HG02610 (cell line): ENCODE results near the gene DOCK10.
A peak's percentile ranks its signal among the peaks of the same experiment; 100 is the strongest.

ENCODE experiments used
- ATAC-seq: cut with Tn5 transposase; IDR thresholded peaks from one replicate; pipeline ENCODE4 v1.9.1; 2021; ENCODE audit warnings: mild to moderate bottlenecking, moderate library complexity; ENCODE audit not compliant: unreplicated experiment

Gene DOCK10

DNA sequence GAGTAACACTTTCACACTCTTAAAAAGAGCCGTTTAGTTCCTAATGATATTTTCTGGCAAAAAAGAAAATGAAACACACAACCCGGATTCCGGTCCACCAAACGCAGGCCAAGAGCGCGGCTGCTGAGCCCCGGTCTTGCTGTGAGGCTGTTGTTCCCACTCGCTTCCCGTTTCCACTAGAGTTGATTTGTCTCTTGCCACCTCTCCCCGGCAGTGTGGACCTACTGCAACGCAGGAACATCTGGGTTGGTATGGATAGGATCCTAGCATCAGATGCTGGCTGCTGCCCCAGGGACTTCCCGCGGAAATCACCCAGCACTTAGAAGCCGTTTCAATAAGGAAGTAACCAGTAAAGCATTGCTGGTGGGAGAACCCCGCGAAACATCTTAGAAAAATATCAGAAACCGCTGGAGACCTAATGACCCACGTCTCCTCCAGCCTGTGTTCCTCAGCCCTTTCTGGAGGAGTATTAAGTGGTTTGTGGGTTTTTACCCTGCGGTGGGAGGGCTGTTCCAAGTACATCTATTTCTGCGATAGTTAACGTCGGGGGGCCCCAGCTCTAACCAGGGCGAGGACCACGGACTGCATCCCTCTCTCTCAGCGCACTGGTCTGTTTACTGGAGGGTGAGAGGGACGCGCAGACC, 939 bp downstream of the DOCK10 start:
- ATAC-seq = peak; percentile 71

DNA sequence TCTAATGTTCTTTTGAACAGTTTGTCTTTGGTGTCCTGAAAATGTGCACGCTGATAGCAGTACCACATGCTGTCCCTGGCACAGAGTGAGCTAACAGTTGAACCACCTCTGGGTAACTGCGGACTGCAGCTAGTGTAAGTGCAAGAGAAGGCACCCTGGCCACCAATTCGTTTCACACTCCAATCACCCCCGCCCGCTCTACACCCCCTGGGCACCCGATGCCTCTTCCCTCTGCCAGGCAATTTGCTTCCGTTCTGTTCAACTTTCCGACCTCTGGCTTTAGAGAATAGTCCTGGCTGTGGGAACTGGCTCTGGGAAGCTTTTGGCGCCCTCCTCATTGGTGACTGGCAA, 1.4 kb downstream of the DOCK10 start:
- ATAC-seq = peak; percentile 6

- ATAC-seq = no peak
Measured at GRCh38 chr2:225040142-225040541, 2.1 kb downstream of the DOCK10 start.

DNA sequence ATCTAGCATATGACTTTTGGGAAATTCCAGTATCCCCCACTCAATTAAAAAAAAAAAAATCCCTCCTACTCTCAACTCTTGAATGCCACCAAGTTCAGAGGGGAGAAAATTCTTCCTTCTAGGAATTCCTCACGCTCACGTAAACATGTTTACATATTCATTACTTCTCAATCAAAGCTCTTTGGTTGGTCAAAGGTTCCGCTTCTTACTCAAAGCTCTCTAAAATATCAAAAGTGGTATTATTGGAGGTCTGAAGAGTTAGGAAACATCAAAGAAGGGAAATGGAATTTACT, 4.1 kb downstream of the DOCK10 start:
- no peak for ATAC-seq

GRCh38 chr2:225037415-225038230, 4.6 kb downstream of the DOCK10 start:
- no peak for ATAC-seq

GRCh38 chr2:225036431-225036830, 5.8 kb downstream of the DOCK10 start:
- ATAC-seq = no peak

DNA sequence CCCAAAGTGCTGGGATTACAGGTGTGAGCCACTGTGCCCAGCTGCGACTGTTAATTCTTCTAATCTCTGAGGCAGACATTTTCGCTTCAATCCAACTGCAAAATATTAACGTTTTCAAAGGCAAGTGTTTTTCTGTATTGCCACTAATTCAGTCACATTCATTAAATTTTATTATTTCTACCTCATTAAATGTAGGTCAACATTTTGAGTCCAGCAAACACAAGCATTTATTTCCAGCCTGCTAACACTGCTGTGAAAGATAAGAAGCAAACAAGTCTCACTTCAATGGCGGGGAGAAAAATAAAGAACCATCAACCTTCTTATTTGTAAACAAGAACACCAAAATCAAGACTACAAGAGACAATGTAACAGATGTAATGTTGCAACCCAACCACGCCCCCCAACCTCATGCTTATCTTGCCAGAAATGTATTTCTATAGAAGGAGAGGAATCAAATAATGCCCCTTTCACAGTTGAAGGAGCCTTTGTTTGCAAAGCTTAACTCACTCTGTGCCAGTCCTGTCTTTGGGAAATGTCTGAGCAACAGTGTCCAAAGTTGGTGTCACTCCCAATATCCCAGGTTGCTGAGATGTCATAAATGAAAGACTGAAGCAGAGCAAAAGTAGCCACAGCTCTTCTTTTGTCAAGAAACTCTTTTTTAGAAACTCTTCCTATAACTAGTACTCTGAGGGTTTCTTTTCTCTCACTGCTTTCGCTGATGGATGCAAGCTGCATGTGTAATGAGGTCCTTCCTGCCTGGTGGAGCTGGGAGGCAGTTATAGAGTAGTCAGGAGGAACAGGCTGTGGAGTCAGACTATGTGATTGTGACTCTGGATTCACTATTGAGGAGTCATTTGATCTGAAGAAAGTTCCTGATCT, 8.6 kb downstream of the DOCK10 start:
- ATAC-seq = no peak

- no peak for ATAC-seq
Measured at GRCh38 chr2:225032246-225032645, 10.0 kb downstream of the DOCK10 start.

DNA sequence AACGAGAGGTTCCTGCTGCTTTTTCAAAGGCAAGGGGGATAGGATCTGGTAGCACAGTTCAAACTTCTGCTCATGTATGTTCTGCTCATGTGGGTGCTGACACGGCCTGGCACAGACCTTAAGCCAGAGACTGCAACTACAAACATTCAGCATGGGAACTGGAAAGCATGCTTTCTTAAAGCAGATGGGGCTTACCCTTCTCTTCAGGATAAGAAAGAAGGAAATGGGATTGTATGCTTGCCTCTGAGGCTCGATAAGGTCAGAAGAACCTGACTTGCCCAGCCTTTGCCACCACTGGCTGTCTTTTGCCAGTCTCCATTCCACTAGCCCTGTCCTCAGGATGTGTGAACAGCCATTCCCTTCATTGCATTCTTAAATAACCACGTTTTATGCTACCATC, 10.7 kb downstream of the DOCK10 start:
- no peak for ATAC-seq

DNA sequence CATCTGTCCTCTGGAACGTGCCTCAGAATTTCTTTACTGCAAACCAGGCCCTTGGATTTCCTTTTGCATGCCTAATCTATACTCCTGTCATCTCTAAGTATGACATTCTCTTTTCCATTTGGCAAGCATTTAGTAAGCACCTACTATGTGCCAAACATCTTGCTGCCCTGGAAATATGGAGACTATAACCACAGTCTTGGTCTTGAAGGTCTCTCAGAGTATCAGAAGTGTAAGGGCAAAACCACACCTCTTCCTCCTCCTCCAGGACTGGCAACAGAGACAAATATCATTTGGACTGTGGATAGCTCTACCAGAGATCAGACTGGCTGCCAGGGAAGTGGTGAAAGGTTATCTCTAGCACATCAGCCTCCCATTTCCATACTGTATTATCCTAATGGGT, 11.4 kb downstream of the DOCK10 start:
- no peak for ATAC-seq

- no peak for ATAC-seq
Measured at GRCh38 chr2:225030203-225030602, 12.1 kb downstream of the DOCK10 start.

DNA sequence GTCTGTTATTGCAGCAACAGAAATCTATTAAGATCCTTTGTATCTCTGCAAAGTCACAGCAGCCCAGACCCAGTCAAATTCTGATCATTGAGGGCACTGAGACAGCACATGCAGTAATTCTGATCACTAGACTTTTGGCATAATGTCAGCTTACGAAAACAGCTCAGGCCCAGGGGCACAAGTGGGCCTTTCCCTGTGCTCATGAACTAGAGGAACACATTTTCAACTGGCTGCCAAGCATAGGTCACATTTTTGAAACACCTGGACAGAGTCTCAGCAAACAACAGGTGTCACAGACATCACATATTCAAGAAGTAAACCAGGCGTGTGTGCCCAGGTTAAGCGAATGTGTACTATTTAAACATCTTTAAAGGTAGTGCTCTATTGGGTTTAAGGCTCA, 13.7 kb downstream of the DOCK10 start:
- no peak for ATAC-seq

DNA sequence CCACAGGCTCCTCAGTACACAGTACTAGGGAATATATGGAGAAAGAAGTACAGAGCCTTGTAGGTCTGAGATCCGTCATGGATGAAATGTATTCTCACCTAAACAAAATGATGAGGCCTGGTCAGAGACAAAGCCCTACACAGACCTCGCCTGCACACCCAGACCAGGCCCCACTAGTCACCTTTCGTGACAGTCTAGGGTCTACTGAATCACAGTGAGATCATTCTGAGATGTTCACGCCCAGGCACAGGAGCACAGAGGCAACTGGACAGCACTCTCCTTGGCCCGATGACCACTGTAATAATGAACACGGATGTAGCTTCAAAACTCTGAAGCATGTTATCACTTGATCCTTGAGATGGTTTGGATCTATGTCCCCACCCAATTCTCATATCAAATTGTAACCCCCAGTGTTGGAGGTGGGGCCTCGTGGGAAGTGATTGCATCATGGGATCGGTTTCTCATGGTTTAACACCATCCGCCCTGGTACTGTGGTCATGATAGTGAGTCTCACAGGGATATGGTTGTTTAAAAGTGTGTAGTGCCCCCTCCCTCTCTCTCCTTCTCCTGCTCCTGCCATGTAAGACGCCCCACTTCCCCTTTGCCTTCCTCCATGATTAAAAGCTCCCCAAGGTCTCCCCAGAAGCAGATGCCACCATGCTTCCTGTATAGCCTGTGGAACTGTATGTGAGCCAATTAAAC, 15.1 kb downstream of the DOCK10 start:
- no peak for ATAC-seq

GRCh38 chr2:225025917-225026571, 16.2 kb downstream of the DOCK10 start:
- ATAC-seq = no peak

GRCh38 chr2:225022188-225022587, 20.1 kb downstream of the DOCK10 start:
- ATAC-seq = no peak

DNA sequence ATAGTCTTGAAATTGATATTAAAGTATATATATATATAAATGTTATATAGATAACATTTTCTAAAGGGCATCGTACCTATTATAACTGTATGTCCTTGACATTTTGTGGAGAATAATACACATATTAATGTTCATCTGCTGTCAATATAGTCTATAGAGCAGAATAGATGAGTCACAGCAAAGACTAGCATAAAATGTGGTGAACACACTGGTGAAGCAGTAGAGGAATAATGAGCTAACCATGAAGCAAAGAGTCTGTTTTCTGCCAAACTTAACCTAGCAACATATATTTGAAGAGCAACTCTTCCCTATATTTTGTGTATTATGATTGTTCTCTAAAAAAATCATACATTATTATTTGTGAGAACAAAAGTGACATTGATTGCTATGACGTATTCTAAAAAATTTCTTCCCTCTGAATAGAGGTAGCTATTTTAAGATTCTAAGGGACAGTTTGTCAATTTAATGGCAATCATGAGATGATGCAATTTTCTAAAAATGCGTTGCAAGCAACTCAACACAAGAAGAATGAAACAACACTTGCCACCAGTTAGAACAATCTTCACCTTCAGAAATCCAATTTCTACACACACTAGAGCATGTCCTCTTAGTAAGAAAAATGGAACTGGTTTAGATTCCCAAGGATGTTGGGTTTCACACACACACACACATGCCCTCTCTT, 22.0 kb downstream of the DOCK10 start:
- peak; percentile 37 for ATAC-seq

DNA sequence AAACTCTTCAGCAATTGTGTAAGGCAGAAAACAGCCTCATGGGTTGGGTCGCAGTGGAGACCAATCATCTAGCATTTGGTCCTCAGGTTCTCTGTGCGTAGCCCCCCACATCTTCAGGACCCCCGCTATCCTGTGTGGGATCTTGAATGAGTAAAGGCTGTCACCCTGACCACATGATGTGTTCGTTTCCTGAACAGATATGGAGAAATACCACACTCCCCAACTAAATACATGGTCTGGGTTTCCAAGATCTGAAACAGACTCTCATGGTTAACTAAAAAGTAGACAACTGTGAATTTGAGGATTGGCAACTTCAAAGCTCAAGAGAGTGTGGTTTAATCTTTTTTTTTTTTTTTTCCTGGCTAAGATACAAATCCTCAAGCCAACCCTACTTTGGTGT, 23.2 kb downstream of the DOCK10 start:
- ATAC-seq = no peak

DNA sequence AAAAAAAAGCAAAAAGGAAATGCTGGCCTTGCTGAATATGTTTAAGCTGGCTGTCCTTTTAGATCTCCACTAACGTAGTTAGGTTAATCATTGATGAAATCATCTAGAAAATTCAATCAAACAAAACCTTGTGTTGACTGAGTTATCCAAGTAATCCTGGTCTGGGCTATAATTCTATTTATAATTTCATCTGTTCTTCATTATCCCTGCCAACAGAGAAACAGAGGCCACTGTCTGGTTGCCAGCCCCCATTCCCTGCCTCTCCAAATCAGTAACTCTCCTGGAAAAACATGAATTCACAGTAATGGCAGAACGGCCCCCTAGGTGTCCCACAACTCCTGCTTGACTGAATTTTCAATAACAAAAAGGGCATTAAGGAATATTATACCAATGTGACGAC, 24.6 kb downstream of the DOCK10 start:
- no peak for ATAC-seq

DNA sequence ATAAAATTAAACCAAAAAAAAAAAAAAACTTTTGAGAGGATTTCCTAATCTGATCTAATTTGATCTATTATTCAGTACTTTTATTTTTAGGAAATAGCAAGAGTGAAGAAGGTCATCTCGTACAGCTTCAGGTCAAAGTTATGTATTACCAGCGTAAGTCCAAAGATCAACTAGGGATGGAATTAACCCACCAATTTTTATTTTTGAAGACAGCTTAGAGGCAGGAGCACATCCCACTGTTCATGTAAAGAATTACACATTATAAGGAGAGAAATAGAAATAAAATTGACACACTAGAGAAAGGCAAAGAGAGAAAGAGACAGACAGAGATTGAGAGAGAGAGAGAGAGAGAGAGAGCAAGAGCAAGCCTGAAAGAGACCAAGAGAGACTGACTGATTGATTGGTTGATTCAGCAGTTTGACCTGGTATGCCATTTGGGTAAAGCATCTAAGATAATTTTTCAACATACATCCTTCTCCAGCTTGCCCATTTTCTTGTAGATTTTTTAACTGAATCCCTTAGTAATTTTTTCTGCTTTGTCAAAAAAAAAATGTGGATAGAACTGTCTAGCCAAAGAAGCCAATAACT, 25.1 kb downstream of the DOCK10 start:
- ATAC-seq = no peak
